ENCODE measurements around the gene TRIM38.
"Not testable (repeated sequence)": the region's sequence is repeated elsewhere in the genome, so short reads cannot be mapped to it uniquely, and the experiment has no call there.

The TRIM38 gene

GRCh38 chr6:26000366-26001144 lies 38.0 kb downstream of the TRIM38 start:
- DNase-seq (ENCODE audit: low read depth in 3 of 3, low spot score in 1 of 3): no peak

GRCh38 chr6:26003102-26003694 lies 40.6 kb downstream of the TRIM38 start:
- DNase-seq (ENCODE audit: low read depth in 3 of 3, low spot score in 1 of 3): no peak

- no peak for DNase-seq (ENCODE audit: low read depth in 3 of 3, low spot score in 1 of 3)
Measured at GRCh38 chr6:26006086-26006939, 43.7 kb downstream of the TRIM38 start.

GRCh38 chr6:26006940-26007305 lies 44.3 kb downstream of the TRIM38 start:
- DNase-seq (ENCODE audit: low read depth in 3 of 3, low spot score in 1 of 3): not testable (repeated sequence)

DNA sequence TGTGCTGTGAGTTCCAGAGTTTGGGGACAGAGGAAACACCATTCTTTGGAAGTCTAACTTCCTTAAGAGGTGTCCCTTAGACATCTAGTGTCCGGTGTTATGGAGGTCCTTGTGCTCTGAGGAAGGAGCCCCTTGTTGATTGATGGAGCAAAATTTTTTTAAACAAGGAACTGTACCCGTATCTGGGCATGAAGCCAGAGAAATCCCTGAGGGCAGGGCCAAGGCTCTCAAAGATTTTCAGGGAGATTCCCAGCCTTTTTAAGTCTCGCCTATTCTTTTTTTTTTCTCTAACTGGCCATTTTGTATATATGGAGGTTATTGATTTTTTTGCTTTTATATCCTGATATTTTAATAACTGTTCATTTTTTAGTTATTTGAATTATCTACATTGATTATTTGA lies 45.9 kb downstream of the TRIM38 start:
- no peak for DNase-seq (ENCODE audit: low read depth in 3 of 3, low spot score in 1 of 3)

GRCh38 chr6:26009817-26010216 lies 47.2 kb downstream of the TRIM38 start:
- no peak for DNase-seq (ENCODE audit: low read depth in 3 of 3, low spot score in 1 of 3)

DNA sequence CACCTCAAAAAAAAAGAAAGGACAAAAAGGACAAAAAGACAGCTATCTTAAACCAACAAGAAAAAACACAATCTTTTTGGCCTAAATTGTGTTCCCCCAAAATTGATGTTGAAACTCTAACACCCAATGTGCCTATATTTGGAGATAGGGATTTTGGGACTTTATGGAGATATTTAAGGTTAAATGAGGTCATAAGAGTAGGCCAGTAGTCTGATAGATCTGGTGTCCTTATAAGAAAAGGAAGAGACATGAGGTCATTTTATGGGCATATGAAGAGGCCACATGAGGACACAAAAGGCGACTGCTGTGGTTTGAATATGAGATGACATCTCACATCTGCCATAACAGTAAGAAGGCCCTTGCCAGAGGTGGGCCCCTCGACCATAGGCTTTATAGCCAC lies 49.5 kb downstream of the TRIM38 start:
- DNase-seq (ENCODE audit: low read depth in 3 of 3, low spot score in 1 of 3): no peak

GRCh38 chr6:26014386-26014785 lies 51.8 kb downstream of the TRIM38 start:
- not testable (repeated sequence) for DNase-seq (ENCODE audit: low read depth in 3 of 3, low spot score in 1 of 3)

- no peak for DNase-seq (ENCODE audit: low read depth in 3 of 3, low spot score in 1 of 3)
Measured at GRCh38 chr6:26016245-26016962, 53.8 kb downstream of the TRIM38 start.

GRCh38 chr6:26016963-26017631 lies 54.5 kb downstream of the TRIM38 start:
- DNase-seq (ENCODE audit: low read depth in 3 of 3, low spot score in 1 of 3): no peak

DNA sequence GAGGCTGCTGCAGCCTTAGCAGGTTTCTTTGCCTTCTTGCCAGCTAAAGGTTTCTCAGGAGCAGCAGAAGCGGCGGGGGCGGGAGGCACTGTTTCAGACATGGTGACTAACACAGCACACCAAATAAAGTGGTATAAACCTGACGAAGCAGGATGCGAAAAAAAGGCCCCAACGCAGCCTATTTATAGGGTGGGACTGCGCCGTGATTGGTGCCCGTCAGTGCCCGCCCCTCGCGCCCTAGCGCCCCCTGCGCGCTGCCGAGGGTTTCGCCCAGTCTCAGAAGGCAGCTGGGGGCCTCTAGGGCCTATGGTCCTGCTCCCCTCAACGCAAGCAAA lies 55.0 kb downstream of the TRIM38 start:
- DNase-seq (ENCODE audit: low read depth in 3 of 3, low spot score in 1 of 3): peak in 2 of 3 donors; percentile 65 to 69

DNA sequence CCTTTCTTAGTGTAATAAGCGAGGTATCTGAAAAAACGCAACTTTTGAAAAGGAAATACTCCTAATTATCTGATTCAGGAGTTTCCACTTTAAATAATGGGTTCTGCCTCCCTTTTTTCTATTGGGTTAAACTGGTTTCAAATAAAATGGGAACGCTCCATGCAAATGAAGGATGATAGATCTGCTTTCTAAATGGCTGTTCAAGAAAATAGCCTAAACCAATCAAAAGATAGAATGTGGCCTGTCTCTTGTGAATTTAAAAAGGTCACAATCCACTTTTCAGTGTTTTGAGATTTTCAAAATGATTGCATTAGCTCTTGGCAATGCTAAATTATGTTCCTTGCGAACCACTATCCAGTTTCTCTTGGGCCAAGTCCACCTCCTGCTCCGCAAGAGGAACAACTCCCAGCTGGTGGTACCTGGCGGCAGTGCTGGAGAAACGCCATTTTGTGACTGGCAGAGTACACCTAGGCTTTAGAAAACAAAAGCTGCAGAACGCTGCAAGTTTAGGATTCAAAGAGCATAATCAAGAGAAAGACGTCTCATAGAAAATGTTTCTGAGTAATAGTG lies 56.7 kb downstream of the TRIM38 start:
- DNase-seq (ENCODE audit: low read depth in 3 of 3, low spot score in 1 of 3): no peak

GRCh38 chr6:26019967-26020328 lies 57.3 kb downstream of the TRIM38 start:
- no peak for DNase-seq (ENCODE audit: low read depth in 3 of 3, low spot score in 1 of 3)

DNA sequence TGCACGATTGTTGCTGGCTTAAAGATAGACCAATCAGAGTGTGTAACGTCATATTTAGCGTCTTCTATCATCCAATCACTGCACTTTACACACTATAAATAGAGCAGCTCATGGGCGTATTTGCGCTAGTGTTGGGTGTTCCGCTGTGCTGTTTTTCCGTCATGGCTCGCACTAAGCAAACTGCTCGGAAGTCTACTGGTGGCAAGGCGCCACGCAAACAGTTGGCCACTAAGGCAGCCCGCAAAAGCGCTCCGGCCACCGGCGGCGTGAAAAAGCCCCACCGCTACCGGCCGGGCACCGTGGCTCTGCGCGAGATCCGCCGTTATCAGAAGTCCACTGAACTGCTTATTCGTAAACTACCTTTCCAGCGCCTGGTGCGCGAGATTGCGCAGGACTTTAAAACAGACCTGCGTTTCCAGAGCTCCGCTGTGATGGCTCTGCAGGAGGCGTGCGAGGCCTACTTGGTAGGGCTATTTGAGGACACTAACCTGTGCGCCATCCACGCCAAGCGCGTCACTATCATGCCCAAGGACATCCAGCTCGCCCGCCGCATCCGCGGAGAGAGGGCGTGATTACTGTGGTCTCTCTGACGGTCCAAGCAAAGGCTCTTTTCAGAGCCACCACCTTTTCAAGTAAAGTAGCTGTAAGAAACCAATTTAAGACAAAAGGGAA lies 57.9 kb downstream of the TRIM38 start:
- DNase-seq (ENCODE audit: low read depth in 3 of 3, low spot score in 1 of 3): peak in 1 of 3 donors; percentile 65

DNA sequence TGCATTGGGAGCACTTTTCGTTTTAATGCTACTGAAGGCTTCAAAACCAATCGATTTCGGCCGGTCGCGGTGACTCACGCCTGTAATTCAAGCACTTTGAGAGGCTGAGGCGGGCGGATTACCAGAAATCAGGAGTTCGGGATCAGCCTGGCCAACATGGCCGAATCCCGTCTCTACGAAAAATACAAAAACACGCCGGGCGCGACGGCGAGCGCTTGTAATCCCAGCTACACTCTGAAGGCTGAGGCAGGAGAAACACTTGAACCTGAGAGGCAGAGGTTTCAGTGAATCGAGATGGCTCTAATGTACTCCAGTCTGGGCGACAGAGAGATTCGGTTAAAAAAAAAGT lies 58.4 kb downstream of the TRIM38 start:
- DNase-seq (ENCODE audit: low read depth in 3 of 3, low spot score in 1 of 3): no peak

DNA sequence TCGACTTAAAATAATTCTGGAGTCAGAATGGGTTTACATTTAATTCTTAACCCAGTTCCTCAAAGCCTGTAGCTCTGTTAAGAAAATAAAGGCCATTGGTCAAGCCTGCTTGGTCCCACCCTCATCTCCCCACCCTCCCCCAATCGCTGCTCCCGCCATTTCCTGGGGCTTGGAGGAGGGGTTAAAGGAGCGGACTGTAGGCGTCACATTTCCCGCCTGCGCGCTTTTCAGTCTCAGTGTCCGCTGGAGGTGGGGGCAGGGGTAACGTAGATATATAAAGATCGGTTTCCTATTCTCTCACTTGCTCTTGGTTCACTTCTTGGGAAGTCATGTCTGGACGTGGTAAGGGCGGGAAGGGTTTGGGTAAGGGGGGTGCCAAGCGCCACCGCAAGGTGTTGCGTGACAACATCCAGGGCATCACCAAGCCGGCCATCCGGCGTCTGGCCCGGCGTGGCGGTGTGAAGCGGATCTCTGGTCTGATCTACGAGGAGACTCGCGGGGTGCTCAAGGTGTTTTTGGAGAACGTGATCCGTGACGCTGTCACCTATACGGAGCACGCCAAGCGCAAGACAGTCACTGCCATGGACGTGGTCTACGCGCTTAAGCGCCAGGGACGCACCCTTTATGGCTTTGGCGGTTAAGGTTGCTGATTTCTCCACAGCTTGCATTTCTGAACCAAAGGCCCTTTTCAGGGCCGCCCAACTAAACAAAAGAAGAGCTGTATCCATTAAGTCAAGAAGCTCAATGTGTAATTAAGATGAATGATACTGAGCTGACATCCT lies 58.9 kb downstream of the TRIM38 start:
- peak; percentile 56 to 74 (median 63) for DNase-seq (ENCODE audit: low read depth in 3 of 3, low spot score in 1 of 3)

DNA sequence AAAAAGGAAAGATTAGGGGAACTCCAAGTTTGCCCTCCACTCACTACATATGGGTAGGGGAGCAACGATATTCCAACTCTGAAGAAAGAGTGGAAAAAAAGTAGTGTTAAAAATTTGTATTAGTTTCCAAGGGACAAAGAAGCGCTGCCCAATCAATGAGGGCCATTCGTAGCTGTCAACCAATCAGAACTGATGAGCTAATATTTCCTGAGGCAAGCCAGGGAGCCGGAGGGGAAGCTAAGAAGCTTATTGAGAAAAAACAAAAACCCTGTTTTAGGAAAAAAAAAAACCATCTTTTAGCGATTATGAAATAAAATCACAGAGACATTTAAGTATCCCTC lies 59.5 kb downstream of the TRIM38 start:
- no peak for DNase-seq (ENCODE audit: low read depth in 3 of 3, low spot score in 1 of 3)

GRCh38 chr6:26022737-26023136 lies 60.1 kb downstream of the TRIM38 start:
- DNase-seq (ENCODE audit: low read depth in 3 of 3, low spot score in 1 of 3): no peak

DNA sequence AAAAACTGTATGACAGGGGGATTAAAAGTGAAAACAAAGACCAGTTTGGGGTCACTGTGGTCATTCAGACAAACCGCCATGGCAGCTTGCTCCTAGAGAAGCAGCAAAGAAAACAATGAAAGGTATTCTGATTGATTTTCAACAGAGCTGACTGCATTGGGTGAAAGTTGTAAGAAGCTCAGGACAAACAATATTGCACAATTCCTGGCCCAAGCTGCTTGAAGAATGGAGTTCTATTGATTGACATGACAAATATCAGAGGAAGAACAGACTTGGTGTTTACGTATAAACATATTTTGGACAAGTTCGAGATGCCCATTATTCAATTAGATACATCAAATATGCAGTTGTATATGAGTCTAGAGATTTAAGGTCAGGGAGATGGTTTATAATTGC lies 62.0 kb downstream of the TRIM38 start:
- DNase-seq (ENCODE audit: low read depth in 3 of 3, low spot score in 1 of 3): no peak

Data from stimulated activated CD4-positive, alpha-beta T cell treated with anti-CD3 and anti-CD28 coated beads, TNF-alpha, amount 100 ng/mL, for 1 hour (primary cell).